Fibroblast of pulmonary artery (primary cell): Measurements from ENCODE around the gene ALX4.

ENCODE experiments used
- DNase-seq: peaks from one replicate; pipeline ENCODE4 v3.0.0-alpha.2; 2010; ENCODE audit warnings: low read depth
- H3K4me3 ChIP-seq: replicated peaks from 2 replicates; pipeline ENCODE4 v1.5.1; 2011; ENCODE audit warnings: low read depth, mild to moderate bottlenecking, control low read depth, low read length, moderate library complexity
- TF ChIP-seq, protein P1 (sequence below): IDR thresholded peaks from 2 replicates; pipeline ENCODE4 v1.5.1; 2011; ENCODE audit warnings: mild to moderate bottlenecking, control low read depth, low read length, inconsistent platforms; ENCODE audit errors: missing control alignments

ALX4 gene

DNA sequence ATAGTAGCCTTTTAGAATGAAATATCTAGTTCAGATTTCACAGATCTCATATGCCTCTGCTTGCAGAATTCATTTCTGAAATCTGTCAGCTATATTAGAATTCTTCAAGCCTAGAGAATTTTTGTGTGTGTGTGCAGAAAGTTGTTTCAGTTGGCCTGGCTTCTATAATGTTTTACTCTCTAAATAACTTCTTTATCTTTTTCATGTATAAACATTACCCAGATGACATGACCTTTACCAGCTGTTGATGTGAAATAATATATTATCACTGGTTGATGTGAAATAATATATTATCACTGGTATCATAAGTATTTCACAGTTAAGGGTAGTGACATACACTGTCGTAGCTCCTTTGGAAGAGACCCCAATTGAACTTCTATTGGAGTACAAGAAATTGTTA is 72.8 kb downstream of the ALX4 start:
- H3K4me3 ChIP-seq = no peak overlapping the region
- no peak for DNase-seq
- TF ChIP-seq, protein P1, sequence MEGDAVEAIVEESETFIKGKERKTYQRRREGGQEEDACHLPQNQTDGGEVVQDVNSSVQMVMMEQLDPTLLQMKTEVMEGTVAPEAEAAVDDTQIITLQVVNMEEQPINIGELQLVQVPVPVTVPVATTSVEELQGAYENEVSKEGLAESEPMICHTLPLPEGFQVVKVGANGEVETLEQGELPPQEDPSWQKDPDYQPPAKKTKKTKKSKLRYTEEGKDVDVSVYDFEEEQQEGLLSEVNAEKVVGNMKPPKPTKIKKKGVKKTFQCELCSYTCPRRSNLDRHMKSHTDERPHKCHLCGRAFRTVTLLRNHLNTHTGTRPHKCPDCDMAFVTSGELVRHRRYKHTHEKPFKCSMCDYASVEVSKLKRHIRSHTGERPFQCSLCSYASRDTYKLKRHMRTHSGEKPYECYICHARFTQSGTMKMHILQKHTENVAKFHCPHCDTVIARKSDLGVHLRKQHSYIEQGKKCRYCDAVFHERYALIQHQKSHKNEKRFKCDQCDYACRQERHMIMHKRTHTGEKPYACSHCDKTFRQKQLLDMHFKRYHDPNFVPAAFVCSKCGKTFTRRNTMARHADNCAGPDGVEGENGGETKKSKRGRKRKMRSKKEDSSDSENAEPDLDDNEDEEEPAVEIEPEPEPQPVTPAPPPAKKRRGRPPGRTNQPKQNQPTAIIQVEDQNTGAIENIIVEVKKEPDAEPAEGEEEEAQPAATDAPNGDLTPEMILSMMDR = no peak

DNA sequence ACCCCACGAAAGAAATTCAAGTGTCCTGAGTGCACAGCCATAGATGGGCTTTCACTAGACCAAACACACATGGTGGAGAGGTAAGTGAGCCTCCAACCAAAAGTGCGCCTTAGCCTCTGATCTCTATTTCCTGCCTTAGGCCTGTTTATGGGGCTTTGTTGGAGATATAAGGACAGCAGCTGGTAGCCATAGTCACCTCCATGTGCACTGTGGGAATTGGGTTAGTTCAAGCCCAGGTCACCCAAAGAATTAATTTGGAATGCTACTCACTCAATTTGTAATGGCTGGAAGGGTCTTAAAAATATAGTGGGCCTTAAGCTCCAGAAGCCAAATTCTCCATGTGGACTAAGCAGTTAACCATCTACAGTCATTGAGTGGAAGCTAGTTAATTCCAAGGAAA is 73.6 kb downstream of the ALX4 start:
- TF ChIP-seq, protein P1 = no peak
- DNase-seq = no peak
- H3K4me3 ChIP-seq = no peak overlapping the region

DNA sequence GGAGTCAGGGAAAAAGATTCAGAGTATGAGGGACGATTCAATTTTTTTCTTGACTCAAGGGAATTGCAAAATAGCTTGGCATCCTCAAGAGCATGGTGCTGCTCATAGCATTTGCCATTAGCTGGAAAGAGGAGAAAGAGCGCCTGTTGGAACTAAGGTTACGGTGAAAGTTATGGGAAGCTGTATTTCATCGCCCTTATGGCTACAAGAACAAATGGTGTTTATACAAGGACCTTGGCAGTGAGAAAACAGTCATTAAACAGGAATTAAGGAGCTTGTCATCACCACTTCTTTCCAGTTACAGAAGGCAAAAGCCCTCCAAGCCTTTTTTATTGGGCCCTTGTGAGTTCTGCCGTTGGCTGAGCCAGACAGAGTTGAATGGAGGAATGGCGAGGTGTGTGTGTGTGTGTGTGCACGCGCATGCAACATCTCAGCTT is 74.2 kb downstream of the ALX4 start:
- no peak overlapping the region for H3K4me3 ChIP-seq
- peak; percentile 20 for DNase-seq

DNA sequence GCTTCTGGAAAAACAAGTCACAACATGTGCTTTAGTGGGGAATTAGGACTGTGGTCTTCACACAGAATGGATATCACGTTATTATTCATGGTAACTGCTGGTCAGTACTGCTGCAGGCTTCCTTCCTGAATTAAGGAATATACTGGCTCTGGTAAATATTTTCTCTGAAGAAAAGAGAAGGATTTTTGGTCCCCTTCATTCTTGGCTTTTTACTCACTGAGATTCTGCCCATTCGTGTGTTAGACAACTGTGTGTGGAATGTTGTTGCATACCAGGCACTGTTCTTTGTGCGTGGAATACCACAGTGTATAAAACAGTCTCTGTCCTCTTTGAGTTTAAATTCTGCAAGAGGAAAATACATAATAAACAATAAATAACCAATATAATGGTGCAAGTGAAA is 80.3 kb downstream of the ALX4 start:
- DNase-seq = peak; percentile 25
- TF ChIP-seq, protein P1 = no peak
- no peak overlapping the region for H3K4me3 ChIP-seq

More for the DNA sequence above, 74.2 kb downstream of the ALX4 start:
- TF ChIP-seq, protein P1 = no peak

DNA sequence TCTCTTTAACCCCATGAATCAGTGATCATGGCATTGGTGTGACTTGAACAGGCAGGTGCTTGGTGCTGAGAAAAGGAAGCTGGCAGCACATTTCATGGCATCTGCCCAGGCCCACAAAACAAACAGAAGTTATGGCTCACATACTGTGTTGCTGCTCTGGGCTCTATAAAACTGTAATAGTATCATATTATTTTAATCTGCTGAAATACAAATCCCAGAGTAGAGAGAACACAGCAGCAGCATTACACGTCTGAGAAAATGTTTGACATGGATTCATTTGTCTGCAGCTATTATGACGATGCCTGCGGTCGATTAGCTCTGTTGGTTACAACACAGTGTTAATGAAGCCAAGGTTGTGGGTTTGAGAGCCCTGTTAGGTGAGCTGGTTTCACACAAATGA is 80.8 kb downstream of the ALX4 start:
- DNase-seq = no peak
- TF ChIP-seq, protein P1 = no peak
- H3K4me3 ChIP-seq = no peak overlapping the region

DNA sequence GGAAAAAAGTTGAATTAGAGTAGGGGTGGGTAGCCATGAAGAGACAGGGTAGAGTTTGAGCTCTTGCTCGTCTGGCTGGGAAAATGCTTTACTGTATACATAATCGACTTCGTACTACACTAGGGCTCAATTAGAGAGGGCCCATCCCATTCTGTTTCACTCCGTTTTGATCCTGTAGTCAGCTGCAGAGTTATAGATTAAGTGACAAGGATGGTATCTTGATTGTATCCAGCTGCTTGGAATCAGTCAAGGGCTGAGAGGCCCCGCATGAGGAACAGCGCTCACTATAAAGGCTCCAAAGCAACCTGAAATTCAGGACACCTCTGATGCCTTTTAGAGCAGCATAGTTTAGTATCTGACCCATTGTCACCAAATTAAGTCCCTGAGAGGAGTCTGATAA is 81.6 kb downstream of the ALX4 start:
- no peak for DNase-seq
- no peak overlapping the region for H3K4me3 ChIP-seq
- TF ChIP-seq, protein P1 = no peak

DNA sequence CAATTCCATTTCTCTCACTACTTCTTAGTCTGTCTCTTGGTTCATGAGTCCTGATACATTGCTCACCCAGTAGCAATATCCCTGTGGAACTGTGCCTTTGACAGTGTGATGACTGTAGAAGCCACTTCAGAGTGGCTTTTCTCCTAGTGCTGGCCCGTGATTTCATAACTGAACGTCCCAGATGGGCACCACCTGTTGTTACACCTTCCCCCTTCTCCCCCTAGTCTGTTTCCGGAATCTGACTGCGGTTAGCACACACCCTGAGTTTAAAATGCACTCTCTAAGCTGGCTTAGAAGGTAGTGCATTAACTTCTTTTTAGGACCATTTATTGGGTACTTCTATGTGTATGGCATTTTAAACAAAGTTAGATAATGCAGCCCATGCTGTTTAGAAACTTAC is 83.0 kb downstream of the ALX4 start:
- DNase-seq = no peak
- TF ChIP-seq, protein P1 = no peak
- H3K4me3 ChIP-seq = no peak overlapping the region
